BLaER1 treated with 17β-estradiol and CSF1 and Interleukin-3, amounts not matched to agents 10 nM and 100 nM (cell line): Measurements from ENCODE around the gene RPAP3.

ENCODE experiments used
- H3K27ac ChIP-seq, 11 experiments: shearing (Covaris generic); formaldehyde crosslinking; 2 replicates each; pipeline ENCODE4 v1.8.1; 2022
- H3K27me3 ChIP-seq, 11 experiments: shearing (Covaris generic); formaldehyde crosslinking; 2 replicates each; pipeline ENCODE4 v1.8.1; 2022
- H3K36me3 ChIP-seq, 11 experiments: shearing (Covaris generic); formaldehyde crosslinking; 2 replicates each; pipeline ENCODE4 v1.8.1; 2022
- H3K4me1 ChIP-seq, 10 experiments: shearing (Covaris generic); formaldehyde crosslinking; 2 replicates each; pipeline ENCODE4 v1.8.1; 2022
- H3K4me2 ChIP-seq, 11 experiments: shearing (Covaris generic); formaldehyde crosslinking; 2 replicates each; pipeline ENCODE4 v1.8.1; 2022
- H3K4me3 ChIP-seq, 10 experiments: shearing (Covaris generic); formaldehyde crosslinking; 2 replicates each; pipeline ENCODE4 v1.8.1; 2022
- H3K9ac ChIP-seq, 11 experiments: shearing (Covaris generic); formaldehyde crosslinking; 2 replicates each; pipeline ENCODE4 v1.8.1; 2022
- H3K9me3 ChIP-seq, 11 experiments: shearing (Covaris generic); formaldehyde crosslinking; replicated peaks in 1 of 11; 2 replicates each; pipeline ENCODE4 v1.8.1; 2022
- H4K20me1 ChIP-seq, 11 experiments: shearing (Covaris generic); formaldehyde crosslinking; 2 replicates each; pipeline ENCODE4 v1.8.1; 2022
- Cebpa-rat ChIP-seq, 11 experiments: shearing (Covaris generic); IDR thresholded peaks; 2 replicates each; pipeline ENCODE4 v1.8.1; 2022

The RPAP3 gene

DNA sequence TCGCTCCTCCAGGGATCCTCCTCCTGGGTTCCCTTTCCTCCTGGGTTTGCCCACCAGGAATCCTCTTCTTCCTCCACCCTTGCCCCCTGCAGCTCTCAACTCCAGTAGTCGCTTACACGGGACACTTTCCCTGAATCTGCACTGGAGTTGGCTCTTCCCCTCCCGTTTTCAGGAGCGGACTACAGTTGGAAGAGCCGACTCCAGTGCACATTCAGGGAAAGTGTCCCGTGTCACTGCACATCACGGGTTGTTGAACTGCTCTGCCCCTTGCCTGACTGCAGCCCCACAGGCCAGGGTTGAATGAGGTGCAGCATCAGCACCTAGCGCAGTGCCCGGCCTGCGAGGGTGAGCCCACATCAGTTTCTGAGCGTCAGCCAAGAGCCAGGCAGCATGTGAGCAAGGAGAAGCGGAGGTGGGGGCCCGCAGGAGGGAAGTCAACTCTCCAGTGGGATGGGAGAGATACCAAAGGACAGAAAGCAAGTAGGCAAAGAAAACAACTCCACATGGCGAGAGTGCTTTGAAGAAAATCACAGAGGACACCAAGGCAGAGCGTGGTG lies 39.7 kb upstream of the RPAP3 start:
- TF ChIP-seq Cebpa-rat (IDR thresholded peaks at IDR 0.05) = no peak
- no peak overlapping the region for H3K27ac ChIP-seq
- peaks cover 0 to 37% (median 5%) of the 10 kb centered on the region in 11 experiments; a peak in 9 of 22 replicates for H4K20me1 ChIP-seq
- peak overlapping the region in 4 of 11 experiments; percentile 9 to 41 (median 28); a peak in 3 of 22 replicates for H3K4me2 ChIP-seq
- H3K9me3 ChIP-seq = no peaks in the 10 kb centered on the region
- peaks cover 28 to 97% (median 70%) of the 10 kb centered on the region in 10 experiments for H3K4me1 ChIP-seq
- no peaks in the 10 kb centered on the region for H3K27me3 ChIP-seq
- H3K9ac ChIP-seq = no peak overlapping the region
- H3K36me3 ChIP-seq = no peaks in the 10 kb centered on the region
- no peak overlapping the region for H3K4me3 ChIP-seq

DNA sequence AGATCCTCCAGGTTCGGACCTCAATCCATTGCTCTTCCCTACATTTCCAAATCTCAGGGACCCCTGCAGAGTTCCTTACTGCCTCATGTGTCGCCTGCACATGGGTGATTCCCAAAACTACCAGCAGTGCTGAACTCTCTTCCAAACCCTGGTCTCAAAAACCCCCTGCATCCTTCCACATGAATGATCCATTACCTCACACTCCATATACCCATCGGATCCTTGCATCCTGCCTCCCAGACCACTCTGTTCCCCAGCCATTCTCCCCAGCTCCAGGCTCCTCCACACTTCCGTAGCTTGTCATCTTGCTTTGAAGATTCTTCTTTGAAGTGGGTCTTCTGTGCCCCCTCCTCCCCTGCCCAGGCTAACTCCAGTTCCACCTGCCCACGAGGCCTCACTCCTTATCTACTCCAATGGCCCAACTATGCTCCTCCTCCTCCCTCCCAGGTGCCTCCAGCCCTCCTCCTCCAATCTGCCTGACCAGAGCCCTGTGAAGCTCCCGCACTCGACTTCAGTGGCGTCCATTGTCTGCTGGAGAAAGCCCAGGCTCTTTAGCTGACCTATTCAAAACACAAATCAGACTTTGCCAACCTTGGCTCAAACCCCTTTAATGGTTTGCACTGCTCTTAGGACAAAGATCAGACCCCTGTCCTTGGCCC lies 39.1 kb upstream of the RPAP3 start:
- Histone ChIP-seq H4K20me1 (peaks cover 0 to 37% (median 10%) of the 10 kb centered on the region in 11 experiments; a peak in 10 of 22 replicates), H3K9me3 (no peaks in the 10 kb centered on the region), H3K27me3 (no peaks in the 10 kb centered on the region), H3K4me3 (no peak overlapping the region), H3K27ac (no peak overlapping the region), H3K4me1 (peaks cover 30 to 97% (median 70%) of the 10 kb centered on the region in 10 experiments), H3K36me3 (no peaks in the 10 kb centered on the region), H3K9ac (no peak overlapping the region), H3K4me2 (peak overlapping the region in 5 of 11 experiments; percentile 9 to 41 (median 15); a peak in 4 of 22 replicates)
- no peak for TF ChIP-seq Cebpa-rat (IDR thresholded peaks at IDR 0.05)

DNA sequence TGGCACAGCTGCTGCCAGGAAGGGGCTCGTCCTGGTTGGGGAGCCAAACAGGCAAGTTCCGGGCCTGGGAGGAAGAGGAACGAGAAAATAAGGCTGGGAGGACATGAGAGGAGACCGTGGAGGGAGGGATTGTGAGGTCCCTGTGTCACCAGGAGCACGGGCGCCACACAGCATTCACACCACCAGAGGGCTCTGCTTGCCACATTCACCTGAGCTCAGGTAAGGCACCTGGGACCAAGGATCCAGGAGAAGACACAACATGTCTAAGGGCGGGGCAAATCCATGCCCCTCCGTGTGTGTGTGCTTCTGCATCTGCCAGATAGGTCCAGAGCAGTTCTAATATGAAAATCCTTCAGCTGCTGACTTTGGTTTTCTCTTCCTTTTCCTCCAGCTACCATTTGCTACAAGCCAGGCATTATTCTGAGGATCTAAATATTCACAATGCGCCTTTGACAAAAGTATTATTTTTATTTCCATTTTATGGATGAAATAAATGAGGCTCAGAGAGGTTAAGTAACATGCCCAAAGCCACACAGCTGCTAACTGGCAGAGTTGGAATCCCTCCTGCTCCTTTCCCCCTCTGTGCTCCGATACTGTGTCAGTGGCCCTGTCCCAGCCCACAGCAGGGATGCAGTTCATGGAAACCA lies 38.3 kb upstream of the RPAP3 start:
- Histone ChIP-seq H3K9me3 (no peaks in the 10 kb centered on the region), H3K4me3 (no peak overlapping the region), H4K20me1 (peaks cover 0 to 37% (median 10%) of the 10 kb centered on the region in 11 experiments; a peak in 10 of 22 replicates), H3K36me3 (no peaks in the 10 kb centered on the region), H3K9ac (peak overlapping the region in 2 of 11 experiments; percentile 8 to 18; a peak in 2 of 22 replicates), H3K27me3 (0 out of 22 replicates have a peak, but pooled peaks cover 0 to 2% (median 0%) of the 10 kb centered on the region in 11 experiments), H3K27ac (no peak overlapping the region), H3K4me2 (peak overlapping the region; percentile 13 to 57 (median 43); a peak in 20 of 22 replicates), H3K4me1 (peaks cover 38 to 97% (median 71%) of the 10 kb centered on the region in 10 experiments)
- TF ChIP-seq Cebpa-rat (IDR thresholded peaks at IDR 0.05) = no peak

DNA sequence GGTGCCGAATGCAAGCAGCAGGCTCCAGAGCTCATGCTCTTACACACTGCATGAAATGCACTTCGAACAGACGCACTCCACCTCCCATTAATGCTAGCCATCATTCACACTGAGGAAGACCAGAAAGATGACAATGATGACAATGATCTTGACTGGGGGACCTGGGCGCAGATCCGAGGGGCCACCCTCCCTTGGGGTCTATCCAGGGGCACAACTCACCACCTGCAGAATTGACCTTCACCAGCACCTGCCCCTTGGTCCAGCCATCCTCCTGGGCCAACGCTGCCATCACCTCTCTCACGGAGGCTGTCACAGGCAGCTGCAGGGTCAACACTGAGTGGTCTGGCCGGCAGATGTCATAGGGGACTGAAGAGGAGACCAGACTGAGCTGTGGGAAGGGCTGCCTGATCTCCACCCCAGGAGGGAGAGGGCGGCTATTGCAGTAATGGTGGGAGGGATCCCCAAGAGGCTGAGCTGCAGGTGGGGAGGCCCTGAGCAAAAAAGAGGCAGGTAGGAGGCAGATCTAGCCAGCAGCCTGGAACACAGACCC lies 37.6 kb upstream of the RPAP3 start:
- Histone ChIP-seq H3K9ac (peak overlapping the region in 1 of 11 experiments; percentile 18; a peak in 1 of 22 replicates), H4K20me1 (peaks cover 0 to 37% (median 10%) of the 10 kb centered on the region in 11 experiments; a peak in 10 of 22 replicates), H3K36me3 (no peaks in the 10 kb centered on the region), H3K4me2 (peak overlapping the region; percentile 13 to 57 (median 43); a peak in 19 of 22 replicates), H3K27me3 (0 out of 22 replicates have a peak, but pooled peaks cover 0 to 3% (median 0%) of the 10 kb centered on the region in 11 experiments), H3K27ac (no peak overlapping the region), H3K9me3 (no peaks in the 10 kb centered on the region), H3K4me1 (peaks cover 40 to 97% (median 77%) of the 10 kb centered on the region in 10 experiments), H3K4me3 (no peak overlapping the region)
- TF ChIP-seq Cebpa-rat (IDR thresholded peaks at IDR 0.05) = no peak

DNA sequence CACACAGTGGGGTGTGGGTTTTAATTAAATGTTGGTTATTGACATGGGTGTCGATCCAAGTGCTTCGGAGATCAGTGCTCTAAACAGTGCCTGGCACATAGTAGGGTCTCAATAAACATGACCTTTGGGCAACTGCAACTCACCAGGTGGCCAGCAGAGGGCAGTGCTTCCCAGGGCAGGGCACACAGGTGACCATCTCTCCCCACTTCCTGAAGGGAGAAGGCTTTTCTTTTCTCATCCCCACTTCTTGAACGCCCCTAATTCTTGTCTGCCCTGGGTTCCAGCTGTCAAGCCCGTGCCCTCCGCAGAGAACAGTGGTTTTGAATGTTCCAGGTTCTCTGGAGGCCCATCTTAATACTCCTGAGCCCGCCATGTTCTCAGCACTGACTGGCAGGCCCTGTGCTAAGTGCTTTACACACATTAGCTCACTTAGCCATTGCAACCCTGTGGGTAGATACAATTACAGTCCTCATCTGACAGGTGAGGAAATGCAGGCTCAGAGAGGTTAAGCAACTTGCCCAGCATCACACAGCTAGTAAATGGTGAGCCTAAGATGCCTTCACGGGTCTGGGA lies 36.5 kb upstream of the RPAP3 start:
- Histone ChIP-seq H3K4me2 (peak overlapping the region in 9 of 11 experiments; percentile 96 to 100 (median 98); a peak in 13 of 22 replicates), H3K4me3 (no peak overlapping the region), H3K9ac (no peak overlapping the region), H3K36me3 (no peaks in the 10 kb centered on the region), H3K4me1 (peaks cover 40 to 95% (median 77%) of the 10 kb centered on the region in 10 experiments), H3K27ac (peak overlapping the region in 2 of 11 experiments; percentile 42 to 58; a peak in 4 of 22 replicates), H3K9me3 (no peaks in the 10 kb centered on the region), H4K20me1 (peaks cover 0 to 29% (median 10%) of the 10 kb centered on the region in 11 experiments; a peak in 10 of 22 replicates), H3K27me3 (0 out of 22 replicates have a peak, but pooled peaks cover 0 to 3% (median 0%) of the 10 kb centered on the region in 11 experiments)
- TF ChIP-seq Cebpa-rat (IDR thresholded peaks at IDR 0.05) = no peak

DNA sequence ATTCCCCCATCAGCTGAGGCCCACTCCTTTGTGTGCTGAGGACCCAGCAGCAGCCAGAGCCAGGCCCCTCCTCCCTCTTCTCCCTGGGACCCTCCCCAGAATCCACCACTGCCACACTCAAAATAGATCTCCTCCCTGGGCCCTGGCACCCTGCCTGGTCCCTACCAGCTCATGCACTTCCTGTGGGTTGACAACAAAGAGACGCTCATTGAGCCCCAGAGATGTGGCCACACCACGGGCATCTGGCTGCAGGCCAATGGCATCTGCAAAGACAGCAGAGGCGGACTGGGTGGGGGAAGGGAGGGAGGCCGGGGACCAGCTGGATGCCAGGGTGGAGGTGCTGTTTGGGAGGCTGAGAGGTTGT lies 35.5 kb upstream of the RPAP3 start:
- H3K27ac ChIP-seq = peak overlapping the region; percentile 77 to 89 (median 82)
- TF ChIP-seq Cebpa-rat (IDR thresholded peaks at IDR 0.05) = peak in 1 of 11 experiments; percentile 28; a peak in 1 of 22 replicates

DNA sequence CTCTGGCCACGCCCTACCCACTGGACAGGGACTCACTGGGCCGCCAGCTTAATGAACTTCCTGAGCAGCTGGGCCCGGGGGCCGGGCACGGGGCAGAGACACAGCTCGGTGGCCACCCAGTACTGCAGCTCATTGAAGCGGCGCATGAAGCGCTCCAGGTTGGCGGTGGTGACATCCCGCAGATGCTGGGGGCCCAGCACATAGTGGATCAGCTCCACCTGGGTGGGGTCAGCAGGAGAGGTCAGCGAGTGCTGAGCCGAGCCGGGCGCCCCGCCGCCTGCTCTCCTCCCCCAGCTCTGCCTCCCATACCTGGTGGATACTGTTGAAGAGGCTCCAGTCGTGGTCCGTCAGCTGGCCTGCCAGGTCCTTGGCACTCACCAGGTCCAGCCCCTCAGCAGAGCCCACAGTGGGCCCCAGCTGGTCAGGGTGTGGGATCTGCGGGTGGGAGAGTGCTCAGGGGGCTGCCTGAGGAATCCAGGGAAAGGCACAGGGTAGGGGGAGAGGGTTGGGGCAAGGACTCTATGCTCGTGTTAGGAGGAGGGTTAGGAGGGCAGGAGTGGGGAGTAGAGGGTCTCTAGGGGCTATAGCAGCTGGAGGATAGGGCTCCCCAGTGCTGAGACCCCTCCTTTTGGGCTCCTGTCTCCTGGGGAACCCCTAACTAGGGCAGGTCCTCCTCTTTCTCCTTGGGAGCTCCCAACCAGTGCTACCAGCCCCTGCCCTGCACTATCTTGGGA lies 34.9 kb upstream of the RPAP3 start:
- peak overlapping the region; percentile 66 to 81 (median 75) for H3K9ac ChIP-seq
- 0 out of 22 replicates have a peak, but pooled peaks cover 0 to 3% (median 0%) of the 10 kb centered on the region in 11 experiments for H3K27me3 ChIP-seq
- H3K27ac ChIP-seq = peak overlapping the region; percentile 77 to 89 (median 82)
- peak overlapping the region; percentile 96 to 100 (median 98) for H3K4me2 ChIP-seq
- H4K20me1 ChIP-seq = peaks cover 0 to 27% (median 10%) of the 10 kb centered on the region in 11 experiments; a peak in 10 of 22 replicates
- no peak for TF ChIP-seq Cebpa-rat (IDR thresholded peaks at IDR 0.05)
- H3K4me3 ChIP-seq = peak overlapping the region; percentile 37 to 62 (median 47)
- H3K4me1 ChIP-seq = peaks cover 53 to 94% (median 74%) of the 10 kb centered on the region in 10 experiments
- H3K9me3 ChIP-seq = no peaks in the 10 kb centered on the region
- no peaks in the 10 kb centered on the region for H3K36me3 ChIP-seq

More for the DNA sequence above, 35.5 kb upstream of the RPAP3 start:
- Histone ChIP-seq H3K4me1 (peaks cover 47 to 95% (median 76%) of the 10 kb centered on the region in 10 experiments), H3K27me3 (0 out of 22 replicates have a peak, but pooled peaks cover 0 to 3% (median 0%) of the 10 kb centered on the region in 11 experiments), H3K9ac (peak overlapping the region; percentile 66 to 81 (median 75)), H3K4me2 (peak overlapping the region; percentile 96 to 100 (median 98)), H3K9me3 (no peaks in the 10 kb centered on the region), H3K36me3 (no peaks in the 10 kb centered on the region), H3K4me3 (peak overlapping the region; percentile 37 to 62 (median 47); a peak in 18 of 20 replicates), H4K20me1 (peaks cover 0 to 29% (median 10%) of the 10 kb centered on the region in 11 experiments; a peak in 10 of 22 replicates)
